OCI-LY1 (cell line): Measurements from ENCODE around the gene ZACN.

Experiments used
- H2AFZ ChIP-seq: fragments of 200-600 bp; sonication (generic), shearing (Covaris generic); 2 replicates; pipeline ENCODE4 v1.6.0; 2014; ENCODE audit warnings: antibody characterized with exemption, mild to moderate bottlenecking, low read length
- H3F3A ChIP-seq: fragments of 200-600 bp; sonication (generic), shearing (Covaris generic); 2 replicates; pipeline ENCODE4 v1.6.0; 2014; ENCODE audit warnings: mild to moderate bottlenecking, antibody characterized with exemption, low read length, moderate library complexity; ENCODE audit not compliant: insufficient read depth
- H3K27ac ChIP-seq: fragments of 200-600 bp; sonication (generic); 2 replicates; pipeline ENCODE4 v1.5.1; 2014; ENCODE audit warnings: low read length, mixed run types, mild to moderate bottlenecking, low read depth; ENCODE audit not compliant: poor library complexity, severe bottlenecking
- H3K27me3 ChIP-seq: fragments of 200-600 bp; sonication (generic); 2 replicates; pipeline ENCODE4 v1.6.0; 2014; ENCODE audit warnings: antibody characterized with exemption, mild to moderate bottlenecking, low read length, moderate library complexity; ENCODE audit not compliant: insufficient read depth
- H3K36me3 ChIP-seq: fragments of 200-600 bp; sonication (generic); 2 replicates; pipeline ENCODE4 v1.6.1; 2014; ENCODE audit warnings: mild to moderate bottlenecking, antibody characterized with exemption, low read length, moderate library complexity, mixed read lengths; ENCODE audit not compliant: insufficient read depth
- H3K4me1 ChIP-seq: fragments of 200-600 bp; sonication (generic); 2 replicates; pipeline ENCODE4 v1.5.1; 2014; ENCODE audit warnings: mild to moderate bottlenecking, low read length, moderate library complexity; ENCODE audit not compliant: insufficient read depth, severe bottlenecking
- H3K4me2 ChIP-seq: fragments of 200-600 bp; sonication (generic), shearing (Covaris generic); 2 replicates; pipeline ENCODE4 v1.6.1; 2014; ENCODE audit warnings: low read length
- H3K4me3 ChIP-seq: fragments of 200-600 bp; sonication (generic); 2 replicates; pipeline ENCODE4 v1.5.1; 2014; ENCODE audit warnings: low read length, low read depth, mild to moderate bottlenecking, mixed read lengths; ENCODE audit not compliant: poor library complexity, severe bottlenecking
- H3K79me2 ChIP-seq: fragments of 200-600 bp; shearing (Covaris generic); 2 replicates; pipeline ENCODE4 v1.6.1; 2016; ENCODE audit warnings: mixed run types, low read length, mixed read lengths; ENCODE audit not compliant: insufficient read depth
- H3K9ac ChIP-seq: fragments of 200-600 bp; sonication (generic), shearing (Covaris generic); 2 replicates; pipeline ENCODE4 v1.6.1; 2014; ENCODE audit warnings: mild to moderate bottlenecking, low read length, mixed read lengths
- H3K9me2 ChIP-seq: fragments of 200-600 bp; sonication (generic), shearing (Covaris generic); 2 replicates; pipeline ENCODE4 v1.6.1; 2014; ENCODE audit warnings: low read depth, mild to moderate bottlenecking, low read length, mixed read lengths
- H3K9me3 ChIP-seq: fragments of 200-600 bp; shearing (Covaris generic); 2 replicates; pipeline ENCODE4 v1.6.1; 2014; ENCODE audit warnings: low read length, mixed read lengths
- H4K20me1 ChIP-seq: fragments of 200-600 bp; sonication (generic), shearing (Covaris generic); 2 replicates; pipeline ENCODE4 v1.6.0; 2016; ENCODE audit warnings: mild to moderate bottlenecking, low read length; ENCODE audit not compliant: insufficient read depth
- EZH2 ChIP-seq: fragments of 200-600 bp; sonication (generic), shearing (Covaris generic); IDR thresholded peaks from 2 replicates; pipeline ENCODE4 v1.8.0; 2017; ENCODE audit warnings: borderline replicate concordance, mixed run types, mild to moderate bottlenecking, antibody characterized with exemption, low read length, moderate library complexity, mixed read lengths
- TF ChIP-seq, protein P1 (sequence below): fragments of 200-600 bp; sonication (generic), shearing (Covaris generic); IDR thresholded peaks from 2 replicates; pipeline ENCODE4 v1.5.1; 2017; ENCODE audit warnings: mild to moderate bottlenecking, antibody characterized with exemption, low read length, moderate library complexity, mixed read lengths

Gene ZACN

DNA sequence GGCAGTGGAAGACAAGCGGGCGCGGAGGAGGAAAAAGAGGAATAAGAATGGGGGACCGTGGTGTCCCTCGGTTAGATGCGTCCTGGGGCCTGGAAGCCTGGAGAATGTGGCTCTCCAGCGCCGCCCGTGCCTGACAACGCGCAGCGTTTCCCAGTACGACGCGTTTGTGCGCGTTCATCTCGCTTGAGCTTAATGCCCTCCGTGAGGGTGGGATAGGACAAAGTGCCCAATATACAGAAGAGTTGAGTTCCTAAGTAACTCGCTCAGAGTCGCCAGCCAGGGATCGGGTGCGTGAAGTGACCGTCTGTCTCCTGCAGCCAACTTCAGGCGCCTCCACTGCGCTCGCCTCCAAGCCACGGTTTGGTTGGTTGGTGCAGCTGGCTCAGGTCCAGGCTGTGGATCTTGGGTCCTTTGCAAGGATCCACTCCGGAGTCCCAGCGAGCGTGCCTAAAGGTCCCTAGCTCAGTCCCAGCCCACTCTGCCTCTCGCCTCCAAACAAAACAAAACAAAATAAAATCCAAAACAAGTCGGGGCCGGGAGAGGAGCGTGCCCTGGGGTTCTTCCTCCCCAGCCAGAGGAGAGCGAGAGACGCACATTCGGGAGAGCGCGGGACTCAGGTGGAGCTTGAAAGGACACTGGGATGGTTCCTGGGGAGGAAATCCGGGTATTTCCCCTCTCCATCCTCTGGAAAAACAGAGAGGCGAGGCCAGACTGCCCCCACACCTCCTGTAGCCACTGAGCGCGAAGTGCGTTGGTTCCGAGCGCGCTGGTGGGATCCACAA is 3.4 kb upstream of the ZACN start:
- Histone ChIP-seq H3K9me3 (no peaks in the 10 kb centered on the region), H3K79me2 (peaks cover 8% of the 10 kb centered on the region; the same call in 1 of the 2 replicates), H3F3A (no peaks in the 10 kb centered on the region), H4K20me1 (no peaks in the 10 kb centered on the region), H3K4me1 (peaks cover 11% of the 10 kb centered on the region), H3K27ac (no peak overlapping the region), H3K27me3 (peaks cover 14% of the 10 kb centered on the region), H3K36me3 (no peaks in the 10 kb centered on the region; the same call in 1 of the 2 replicates), H3K4me2 (no peak overlapping the region), H2AFZ (no peak overlapping the region), H3K4me3 (no peak overlapping the region), H3K9me2 (no peaks in the 10 kb centered on the region), H3K9ac (no peak overlapping the region)
- TF ChIP-seq, protein P1, sequence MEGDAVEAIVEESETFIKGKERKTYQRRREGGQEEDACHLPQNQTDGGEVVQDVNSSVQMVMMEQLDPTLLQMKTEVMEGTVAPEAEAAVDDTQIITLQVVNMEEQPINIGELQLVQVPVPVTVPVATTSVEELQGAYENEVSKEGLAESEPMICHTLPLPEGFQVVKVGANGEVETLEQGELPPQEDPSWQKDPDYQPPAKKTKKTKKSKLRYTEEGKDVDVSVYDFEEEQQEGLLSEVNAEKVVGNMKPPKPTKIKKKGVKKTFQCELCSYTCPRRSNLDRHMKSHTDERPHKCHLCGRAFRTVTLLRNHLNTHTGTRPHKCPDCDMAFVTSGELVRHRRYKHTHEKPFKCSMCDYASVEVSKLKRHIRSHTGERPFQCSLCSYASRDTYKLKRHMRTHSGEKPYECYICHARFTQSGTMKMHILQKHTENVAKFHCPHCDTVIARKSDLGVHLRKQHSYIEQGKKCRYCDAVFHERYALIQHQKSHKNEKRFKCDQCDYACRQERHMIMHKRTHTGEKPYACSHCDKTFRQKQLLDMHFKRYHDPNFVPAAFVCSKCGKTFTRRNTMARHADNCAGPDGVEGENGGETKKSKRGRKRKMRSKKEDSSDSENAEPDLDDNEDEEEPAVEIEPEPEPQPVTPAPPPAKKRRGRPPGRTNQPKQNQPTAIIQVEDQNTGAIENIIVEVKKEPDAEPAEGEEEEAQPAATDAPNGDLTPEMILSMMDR, result no peak
- TF ChIP-seq EZH2, result no peak

DNA sequence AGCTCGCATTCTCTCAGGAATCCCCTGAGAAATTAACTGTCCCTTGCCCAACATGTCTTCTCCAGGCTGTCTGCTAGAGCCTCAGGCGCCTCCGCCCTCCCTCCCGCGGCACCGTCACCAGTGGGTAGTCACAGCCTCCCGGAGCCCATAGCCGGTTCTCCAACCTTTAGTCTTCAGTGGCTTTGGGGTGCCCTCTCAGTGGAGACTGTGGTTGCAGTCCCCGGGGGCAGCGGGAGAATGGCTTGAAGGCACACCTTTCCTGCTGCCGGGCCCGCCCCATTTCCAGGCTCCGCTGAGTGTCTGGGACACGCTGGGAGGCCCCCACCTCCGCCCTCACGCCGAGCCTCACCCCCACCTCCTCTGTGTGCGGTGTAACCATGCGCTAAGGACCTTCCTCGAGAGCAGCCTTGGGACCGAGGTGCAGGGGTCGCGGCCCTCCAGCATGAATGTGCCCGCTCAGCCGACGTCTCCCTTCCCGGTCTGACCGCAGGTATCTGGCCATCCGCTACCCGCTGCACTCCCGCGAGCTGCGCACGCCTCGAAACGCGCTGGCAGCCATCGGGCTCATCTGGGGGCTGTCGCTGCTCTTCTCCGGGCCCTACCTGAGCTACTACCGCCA is 2.7 kb upstream of the ZACN start:
- Histone ChIP-seq H3K9me3 (no peaks in the 10 kb centered on the region), H3K9me2 (no peaks in the 10 kb centered on the region), H3K79me2 (peaks cover 5% of the 10 kb centered on the region; the same call in 1 of the 2 replicates), H3K4me1 (peaks cover 4% of the 10 kb centered on the region), H2AFZ (no peak overlapping the region), H4K20me1 (no peaks in the 10 kb centered on the region), H3K36me3 (no peaks in the 10 kb centered on the region), H3K27ac (no peak overlapping the region), H3K4me3 (no peak overlapping the region), H3K9ac (no peak overlapping the region), H3F3A (no peaks in the 10 kb centered on the region), H3K4me2 (peak overlapping the region; percentile 39; the same call in 1 of the 2 replicates), H3K27me3 (peaks cover 14% of the 10 kb centered on the region)
- no peak for TF ChIP-seq EZH2
- TF ChIP-seq, protein P1, result no peak

- H4K20me1 ChIP-seq, result no peaks in the 10 kb centered on the region
- no peak overlapping the region for H3K27ac ChIP-seq
- H3K79me2 ChIP-seq, result no peaks in the 10 kb centered on the region
- no peaks in the 10 kb centered on the region for H3K4me1 ChIP-seq
- no peak overlapping the region for H3K4me3 ChIP-seq
- H3K36me3 ChIP-seq, result no peaks in the 10 kb centered on the region
- H3K9me2 ChIP-seq, result no peaks in the 10 kb centered on the region
- peak overlapping the region; percentile 39; the same call in 1 of the 2 replicates for H3K4me2 ChIP-seq
- peaks cover 14% of the 10 kb centered on the region for H3K27me3 ChIP-seq
- TF ChIP-seq, protein P1, result no peak
- TF ChIP-seq EZH2, result no peak
- H2AFZ ChIP-seq, result no peak overlapping the region
- H3F3A ChIP-seq, result no peaks in the 10 kb centered on the region
- H3K9ac ChIP-seq, result no peak overlapping the region
- no peaks in the 10 kb centered on the region for H3K9me3 ChIP-seq
Observed at GRCh38 chr17:76076765-76077583, 2.0 kb upstream of the ZACN start.
